ENCODE measurements around the gene TENM4. TPM values are rescaled to one million over a fixed set of nuclear protein-coding genes. Genes with fewer than 3 reads are reported as not detected.

Gene TENM4
- polyA plus RNA-seq, 1 donor from 2014 or later: 16.8 TPM

DNA sequence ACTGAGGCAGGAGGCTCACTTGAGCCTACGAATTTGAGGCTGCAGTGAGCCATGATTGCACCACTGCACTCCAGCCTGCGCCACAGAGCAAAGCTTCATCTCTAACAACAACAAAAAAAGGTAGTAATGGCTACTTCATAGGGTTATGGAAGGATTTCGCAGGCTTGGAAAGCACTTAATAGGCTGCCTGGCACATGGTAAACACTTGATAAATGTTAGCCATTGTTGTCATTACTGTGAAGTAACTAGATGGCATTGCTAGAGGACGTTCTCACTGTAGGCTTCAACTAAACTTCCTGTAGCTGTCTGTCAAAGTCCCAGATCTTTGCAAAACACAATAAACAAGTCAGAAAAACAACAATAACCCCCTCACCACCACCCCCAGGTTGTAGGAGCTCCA lies 508.9 kb downstream of the TENM4 start:
- Histone ChIP-seq H4K20me1 (ENCODE audit: insufficient read depth) (no peaks in the 10 kb centered on the region), H3K4me3 (ENCODE audit: low read length) (no peak overlapping the region)

DNA sequence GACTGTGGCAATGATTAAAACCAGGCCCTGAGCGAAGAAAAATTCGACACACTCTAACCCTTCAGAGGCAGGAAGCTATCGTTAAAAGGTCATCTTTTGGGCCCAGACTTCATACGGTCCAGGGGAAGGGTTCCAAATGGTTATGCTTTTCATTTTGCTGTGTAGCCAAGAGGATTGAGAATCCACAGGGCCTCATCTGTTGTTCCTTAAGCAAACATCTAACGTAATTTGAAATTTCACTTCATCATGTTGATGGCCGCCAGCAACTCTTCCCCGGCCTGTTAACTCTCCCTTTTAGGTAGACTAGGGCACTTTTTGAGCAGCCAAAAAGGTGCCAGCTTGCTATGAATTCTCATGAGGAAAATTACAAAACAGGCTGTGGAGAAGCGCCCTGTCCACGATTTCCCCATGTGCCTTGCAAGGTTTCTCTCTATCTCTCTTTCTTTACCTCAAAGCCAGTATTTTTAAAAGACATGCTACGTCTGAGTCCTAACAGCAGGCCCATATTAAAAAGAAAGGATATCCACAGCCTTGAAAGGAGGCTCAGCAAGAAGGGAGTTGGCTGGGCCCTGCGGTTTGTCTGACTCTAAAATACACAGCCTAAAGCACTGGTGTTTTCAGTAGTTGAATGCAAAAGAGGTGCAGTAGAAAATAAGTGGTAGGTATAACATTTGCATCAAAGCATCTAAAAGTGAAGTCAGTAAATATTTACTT lies 509.9 kb downstream of the TENM4 start:
- Histone ChIP-seq H3K27me3 (ENCODE audit: insufficient read depth, low read depth, low read length) (no peaks in the 10 kb centered on the region), H3F3A (ENCODE audit: insufficient read depth, low read length, poor library complexity, severe bottlenecking) (no peaks in the 10 kb centered on the region), H3K4me2 (ENCODE audit: low read length) (no peak overlapping the region), H3K9me2 (ENCODE audit: insufficient read depth, low read length) (no peaks in the 10 kb centered on the region), H2AFZ (ENCODE audit: low read depth, low read length) (no peak overlapping the region), H3K4me3 (ENCODE audit: low read length) (no peak overlapping the region), H3K36me3 (ENCODE audit: insufficient read depth, low read length) (no peaks in the 10 kb centered on the region), H4K20me1 (ENCODE audit: insufficient read depth) (no peaks in the 10 kb centered on the region), H3K27ac (ENCODE audit: low read length) (no peak overlapping the region), H3K9ac (ENCODE audit: low read length) (no peak overlapping the region), H3K79me2 (replicated peaks; ENCODE audit: insufficient read depth, low read length) (no peaks in the 10 kb centered on the region), H3K9me3 (ENCODE audit: low read length) (no peaks in the 10 kb centered on the region)
- TF ChIP-seq EP300 (conservative IDR thresholded peaks at IDR 0.05; ENCODE audit: poor library complexity, severe bottlenecking): no peak
- TF ChIP-seq MXI1 (conservative IDR thresholded peaks at IDR 0.05; ENCODE audit: poor library complexity, severe bottlenecking): no peak
- TF ChIP-seq TAF1 (IDR thresholded peaks at IDR 0.05; ENCODE audit: low read depth): no peak
- TF ChIP-seq, protein P1, sequence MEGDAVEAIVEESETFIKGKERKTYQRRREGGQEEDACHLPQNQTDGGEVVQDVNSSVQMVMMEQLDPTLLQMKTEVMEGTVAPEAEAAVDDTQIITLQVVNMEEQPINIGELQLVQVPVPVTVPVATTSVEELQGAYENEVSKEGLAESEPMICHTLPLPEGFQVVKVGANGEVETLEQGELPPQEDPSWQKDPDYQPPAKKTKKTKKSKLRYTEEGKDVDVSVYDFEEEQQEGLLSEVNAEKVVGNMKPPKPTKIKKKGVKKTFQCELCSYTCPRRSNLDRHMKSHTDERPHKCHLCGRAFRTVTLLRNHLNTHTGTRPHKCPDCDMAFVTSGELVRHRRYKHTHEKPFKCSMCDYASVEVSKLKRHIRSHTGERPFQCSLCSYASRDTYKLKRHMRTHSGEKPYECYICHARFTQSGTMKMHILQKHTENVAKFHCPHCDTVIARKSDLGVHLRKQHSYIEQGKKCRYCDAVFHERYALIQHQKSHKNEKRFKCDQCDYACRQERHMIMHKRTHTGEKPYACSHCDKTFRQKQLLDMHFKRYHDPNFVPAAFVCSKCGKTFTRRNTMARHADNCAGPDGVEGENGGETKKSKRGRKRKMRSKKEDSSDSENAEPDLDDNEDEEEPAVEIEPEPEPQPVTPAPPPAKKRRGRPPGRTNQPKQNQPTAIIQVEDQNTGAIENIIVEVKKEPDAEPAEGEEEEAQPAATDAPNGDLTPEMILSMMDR (IDR thresholded peaks at IDR 0.05; ENCODE audit: poor library complexity, severe bottlenecking): no peak
- TF ChIP-seq POLR2AphosphoS5 (IDR thresholded peaks at IDR 0.05): no peak
- TF ChIP-seq, protein P2, sequence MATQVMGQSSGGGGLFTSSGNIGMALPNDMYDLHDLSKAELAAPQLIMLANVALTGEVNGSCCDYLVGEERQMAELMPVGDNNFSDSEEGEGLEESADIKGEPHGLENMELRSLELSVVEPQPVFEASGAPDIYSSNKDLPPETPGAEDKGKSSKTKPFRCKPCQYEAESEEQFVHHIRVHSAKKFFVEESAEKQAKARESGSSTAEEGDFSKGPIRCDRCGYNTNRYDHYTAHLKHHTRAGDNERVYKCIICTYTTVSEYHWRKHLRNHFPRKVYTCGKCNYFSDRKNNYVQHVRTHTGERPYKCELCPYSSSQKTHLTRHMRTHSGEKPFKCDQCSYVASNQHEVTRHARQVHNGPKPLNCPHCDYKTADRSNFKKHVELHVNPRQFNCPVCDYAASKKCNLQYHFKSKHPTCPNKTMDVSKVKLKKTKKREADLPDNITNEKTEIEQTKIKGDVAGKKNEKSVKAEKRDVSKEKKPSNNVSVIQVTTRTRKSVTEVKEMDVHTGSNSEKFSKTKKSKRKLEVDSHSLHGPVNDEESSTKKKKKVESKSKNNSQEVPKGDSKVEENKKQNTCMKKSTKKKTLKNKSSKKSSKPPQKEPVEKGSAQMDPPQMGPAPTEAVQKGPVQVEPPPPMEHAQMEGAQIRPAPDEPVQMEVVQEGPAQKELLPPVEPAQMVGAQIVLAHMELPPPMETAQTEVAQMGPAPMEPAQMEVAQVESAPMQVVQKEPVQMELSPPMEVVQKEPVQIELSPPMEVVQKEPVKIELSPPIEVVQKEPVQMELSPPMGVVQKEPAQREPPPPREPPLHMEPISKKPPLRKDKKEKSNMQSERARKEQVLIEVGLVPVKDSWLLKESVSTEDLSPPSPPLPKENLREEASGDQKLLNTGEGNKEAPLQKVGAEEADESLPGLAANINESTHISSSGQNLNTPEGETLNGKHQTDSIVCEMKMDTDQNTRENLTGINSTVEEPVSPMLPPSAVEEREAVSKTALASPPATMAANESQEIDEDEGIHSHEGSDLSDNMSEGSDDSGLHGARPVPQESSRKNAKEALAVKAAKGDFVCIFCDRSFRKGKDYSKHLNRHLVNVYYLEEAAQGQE (IDR thresholded peaks at IDR 0.05; ENCODE audit: borderline replicate concordance): no peak
- no peak for TF ChIP-seq SMC3 (conservative IDR thresholded peaks at IDR 0.05; ENCODE audit: poor library complexity)

More for the DNA sequence above, 508.9 kb downstream of the TENM4 start:
- H3K9ac ChIP-seq (ENCODE audit: low read length): no peak overlapping the region
- no peaks in the 10 kb centered on the region for H3F3A ChIP-seq (ENCODE audit: insufficient read depth, low read length, poor library complexity, severe bottlenecking)
- no peak overlapping the region for H3K4me2 ChIP-seq (ENCODE audit: low read length)
- no peak overlapping the region for H2AFZ ChIP-seq (ENCODE audit: low read depth, low read length)
- no peaks in the 10 kb centered on the region for H3K9me2 ChIP-seq (ENCODE audit: insufficient read depth, low read length)
- no peaks in the 10 kb centered on the region for H3K27me3 ChIP-seq (ENCODE audit: insufficient read depth, low read depth, low read length)
- TF ChIP-seq, protein P2 (IDR thresholded peaks at IDR 0.05; ENCODE audit: borderline replicate concordance): no peak
- no peak for TF ChIP-seq POLR2AphosphoS5 (IDR thresholded peaks at IDR 0.05)
- no peak for TF ChIP-seq TAF1 (IDR thresholded peaks at IDR 0.05; ENCODE audit: low read depth)
- TF ChIP-seq SMC3 (conservative IDR thresholded peaks at IDR 0.05; ENCODE audit: poor library complexity): no peak
- TF ChIP-seq MXI1 (conservative IDR thresholded peaks at IDR 0.05; ENCODE audit: poor library complexity, severe bottlenecking): no peak
- TF ChIP-seq EZH2 (IDR thresholded peaks at IDR 0.05; ENCODE audit: borderline replicate concordance, insufficient read depth, low read length, poor library complexity, severe bottlenecking): no peak
- TF ChIP-seq, protein P1 (IDR thresholded peaks at IDR 0.05; ENCODE audit: poor library complexity, severe bottlenecking): no peak
- no peak overlapping the region for H3K27ac ChIP-seq (ENCODE audit: low read length)
- H3K36me3 ChIP-seq (ENCODE audit: insufficient read depth, low read length): no peaks in the 10 kb centered on the region
- no peaks in the 10 kb centered on the region for H3K9me3 ChIP-seq (ENCODE audit: low read length)
- H3K79me2 ChIP-seq (replicated peaks; ENCODE audit: insufficient read depth, low read length): no peaks in the 10 kb centered on the region
